ENCODE results near the gene ECHDC3. TPM values are rescaled to one million over a fixed set of nuclear protein-coding genes. Genes with fewer than 3 reads are reported as not detected.

ECHDC3 gene
- total RNA-seq, 5 donors from 2014 or later (not counting 1 experiment from before 2014, with no cell fraction given) = 0.62 to 2.7 (median 1.5) TPM

GRCh38 chr10:11758527-11759236 lies 16.5 kb downstream of the ECHDC3 start:
- Histone ChIP-seq H3K4me3 (ENCODE audit: control insufficient read depth in 1 of 2, extremely low read depth in 1 of 2, low read length in 1 of 2) (no peak overlapping the region), H3K9me3 (no peaks in the 10 kb centered on the region), H3K4me1 (ENCODE audit: control insufficient read depth in 1 of 2, extremely low read depth in 1 of 2, insufficient read depth in 2 of 2, low read length in 2 of 2) (peaks cover 0 to 3% of the 10 kb centered on the region in 2 experiments), H3K27me3 (replicated peaks in 1 of 2; ENCODE audit: control insufficient read depth in 2 of 2, extremely low read depth in 1 of 2, insufficient read depth in 2 of 2, low read length in 1 of 2) (peaks cover 0 to 13% of the 10 kb centered on the region in 2 experiments), H3K36me3 (ENCODE audit: control insufficient read depth in 2 of 2, extremely low read depth in 1 of 2, insufficient read depth in 1 of 2, low read length in 1 of 2) (no peaks in the 10 kb centered on the region), H3K27ac (ENCODE audit: low read length) (no peak overlapping the region)
- H3K4me3 Mint-ChIP-seq = no peak overlapping the region
- no peaks in the 10 kb centered on the region for H3K9me3 Mint-ChIP-seq
- H3K27ac Mint-ChIP-seq = no peak overlapping the region
- 95% methylated on average over 7 of the region's 13 CpGs for WGBS (ENCODE audit: insufficient coverage)
- H3K4me1 Mint-ChIP-seq = peaks cover 0 to 5% (median 4%) of the 10 kb centered on the region in 3 donors
- POLR2A ChIA-PET = no interaction called here
- H3K27me3 Mint-ChIP-seq = peaks cover 0 to 3% of the 10 kb centered on the region in 2 donors
- no peaks in the 10 kb centered on the region for H3K36me3 Mint-ChIP-seq
- no peak for DNase-seq
- ATAC-seq (replicated peaks in 1 of 4) = no peak
- CTCF ChIA-PET = interaction anchor here (0.8 to 2.9 kb wide), 8 partner anchors 11 to 247 kb away, joined by 3 to 25 read pairs (median 6); no protein-coding TSS in a partner anchor

- ATAC-seq (replicated peaks in 1 of 4) (no peak), DNase-seq (no peak)
- ChIA-PET POLR2A (interaction anchor here in 1 of 2 donors (0.6 kb wide), 1 partner anchor 119 kb away, joined by 7 read pairs; no protein-coding TSS in a partner anchor), CTCF (interaction anchor here (0.5 to 2.9 kb wide), 7 partner anchors 11 to 244 kb away, joined by 3 to 21 read pairs (median 5); no protein-coding TSS in a partner anchor)
- Histone ChIP-seq H3K36me3 (ENCODE audit: control insufficient read depth in 2 of 2, extremely low read depth in 1 of 2, insufficient read depth in 1 of 2, low read length in 1 of 2) (no peaks in the 10 kb centered on the region), H3K27ac (ENCODE audit: low read length) (no peak overlapping the region), H3K9me3 (no peaks in the 10 kb centered on the region), H3K27me3 (replicated peaks in 1 of 2; ENCODE audit: control insufficient read depth in 2 of 2, extremely low read depth in 1 of 2, insufficient read depth in 2 of 2, low read length in 1 of 2) (peaks cover 0 to 13% of the 10 kb centered on the region in 2 experiments), H3K4me1 (ENCODE audit: control insufficient read depth in 1 of 2, extremely low read depth in 1 of 2, insufficient read depth in 2 of 2, low read length in 2 of 2) (peaks cover 0 to 3% of the 10 kb centered on the region in 2 experiments), H3K4me3 (ENCODE audit: control insufficient read depth in 1 of 2, extremely low read depth in 1 of 2, low read length in 1 of 2) (no peak overlapping the region)
- Mint-ChIP-seq H3K4me1 (peaks cover 0 to 5% (median 4%) of the 10 kb centered on the region in 3 donors), H3K4me3 (no peak overlapping the region), H3K27me3 (peaks cover 0 to 3% of the 10 kb centered on the region in 2 donors), H3K27ac (no peak overlapping the region), H3K36me3 (no peaks in the 10 kb centered on the region), H3K9me3 (no peaks in the 10 kb centered on the region)
- WGBS (ENCODE audit: insufficient coverage) = no CpG with 5 or more reads among the region's 8 CpGs
These were observed 17.2 kb downstream of the ECHDC3 start for GRCh38 chr10:11759347-11759746.

- peaks cover 0 to 3% of the 10 kb centered on the region in 2 experiments for H3K4me1 ChIP-seq (ENCODE audit: control insufficient read depth in 1 of 2, extremely low read depth in 1 of 2, insufficient read depth in 2 of 2, low read length in 2 of 2)
- ChIA-PET CTCF (interaction anchor here in 1 of 2 donors (0.6 kb wide), 2 partner anchors 33 to 294 kb away, joined by 3 to 4 read pairs; no protein-coding TSS in a partner anchor), POLR2A (no interaction called here)
- H3K4me3 ChIP-seq (ENCODE audit: control insufficient read depth in 1 of 2, extremely low read depth in 1 of 2, low read length in 1 of 2) = no peak overlapping the region
- ATAC-seq (replicated peaks in 1 of 4) = no peak
- Mint-ChIP-seq H3K9me3 (no peaks in the 10 kb centered on the region), H3K27me3 (peaks cover 0 to 3% of the 10 kb centered on the region in 2 donors), H3K4me1 (peaks cover 0 to 5% (median 4%) of the 10 kb centered on the region in 3 donors), H3K4me3 (no peak overlapping the region), H3K27ac (no peak overlapping the region), H3K36me3 (no peaks in the 10 kb centered on the region)
- 80% methylated on average over 7 of the region's 8 CpGs for whole genome bisulfite sequencing (ENCODE audit: insufficient coverage)
- no peak for DNase-seq
- no peak overlapping the region for H3K27ac ChIP-seq (ENCODE audit: low read length)
- H3K9me3 ChIP-seq = no peaks in the 10 kb centered on the region
- no peaks in the 10 kb centered on the region for H3K36me3 ChIP-seq (ENCODE audit: control insufficient read depth in 2 of 2, extremely low read depth in 1 of 2, insufficient read depth in 1 of 2, low read length in 1 of 2)
- peaks cover 0 to 13% of the 10 kb centered on the region in 2 experiments for H3K27me3 ChIP-seq (replicated peaks in 1 of 2; ENCODE audit: control insufficient read depth in 2 of 2, extremely low read depth in 1 of 2, insufficient read depth in 2 of 2, low read length in 1 of 2)
These were observed 18.0 kb downstream of the ECHDC3 start for GRCh38 chr10:11760151-11760550.

GRCh38 chr10:11760861-11761260 lies 18.7 kb downstream of the ECHDC3 start:
- ChIA-PET CTCF (interaction anchor here (0.6 kb wide), 2 partner anchors 34 to 400 kb away, joined by 3 to 4 read pairs; no protein-coding TSS in a partner anchor), POLR2A (no interaction called here)

GRCh38 chr10:11761431-11761830 lies 19.2 kb downstream of the ECHDC3 start:
- Histone ChIP-seq H3K27ac (ENCODE audit: low read length) (no peak overlapping the region), H3K4me3 (ENCODE audit: control insufficient read depth in 1 of 2, extremely low read depth in 1 of 2, low read length in 1 of 2) (no peak overlapping the region), H3K36me3 (ENCODE audit: control insufficient read depth in 2 of 2, extremely low read depth in 1 of 2, insufficient read depth in 1 of 2, low read length in 1 of 2) (no peaks in the 10 kb centered on the region), H3K9me3 (no peaks in the 10 kb centered on the region), H3K4me1 (ENCODE audit: control insufficient read depth in 1 of 2, extremely low read depth in 1 of 2, insufficient read depth in 2 of 2, low read length in 2 of 2) (peaks cover 0 to 3% of the 10 kb centered on the region in 2 experiments), H3K27me3 (replicated peaks in 1 of 2; ENCODE audit: control insufficient read depth in 2 of 2, extremely low read depth in 1 of 2, insufficient read depth in 2 of 2, low read length in 1 of 2) (peaks cover 0 to 13% of the 10 kb centered on the region in 2 experiments)
- H3K27me3 Mint-ChIP-seq = peaks cover 0 to 3% of the 10 kb centered on the region in 2 donors
- H3K27ac Mint-ChIP-seq = no peak overlapping the region
- peaks cover 0 to 5% (median 4%) of the 10 kb centered on the region in 3 donors for H3K4me1 Mint-ChIP-seq
- POLR2A ChIA-PET = no interaction called here
- 89% methylated on average over 6 of the region's 6 CpGs for WGBS (ENCODE audit: insufficient coverage)
- CTCF ChIA-PET = no interaction called here
- DNase-seq = no peak
- H3K36me3 Mint-ChIP-seq = no peaks in the 10 kb centered on the region
- H3K4me3 Mint-ChIP-seq = no peak overlapping the region
- H3K9me3 Mint-ChIP-seq = no peaks in the 10 kb centered on the region
- ATAC-seq (replicated peaks in 1 of 4) = no peak

More at GRCh38 chr10:11760861-11761260, 18.7 kb downstream of the ECHDC3 start:
- Mint-ChIP-seq H3K27me3 (peaks cover 0 to 3% of the 10 kb centered on the region in 2 donors), H3K9me3 (no peaks in the 10 kb centered on the region), H3K4me3 (no peak overlapping the region), H3K4me1 (peaks cover 0 to 5% (median 4%) of the 10 kb centered on the region in 3 donors), H3K36me3 (no peaks in the 10 kb centered on the region), H3K27ac (no peak overlapping the region)
- 64% methylated on average over 5 of the region's 7 CpGs for WGBS (ENCODE audit: insufficient coverage)
- Histone ChIP-seq H3K4me1 (ENCODE audit: control insufficient read depth in 1 of 2, extremely low read depth in 1 of 2, insufficient read depth in 2 of 2, low read length in 2 of 2) (peaks cover 0 to 3% of the 10 kb centered on the region in 2 experiments), H3K36me3 (ENCODE audit: control insufficient read depth in 2 of 2, extremely low read depth in 1 of 2, insufficient read depth in 1 of 2, low read length in 1 of 2) (no peaks in the 10 kb centered on the region), H3K9me3 (no peaks in the 10 kb centered on the region), H3K27ac (ENCODE audit: low read length) (no peak overlapping the region), H3K4me3 (ENCODE audit: control insufficient read depth in 1 of 2, extremely low read depth in 1 of 2, low read length in 1 of 2) (no peak overlapping the region), H3K27me3 (replicated peaks in 1 of 2; ENCODE audit: control insufficient read depth in 2 of 2, extremely low read depth in 1 of 2, insufficient read depth in 2 of 2, low read length in 1 of 2) (peaks cover 0 to 13% of the 10 kb centered on the region in 2 experiments)
- no peak for DNase-seq
- no peak for ATAC-seq (replicated peaks in 1 of 4)

- POLR2A ChIA-PET = no interaction called here
- Histone ChIP-seq H3K27me3 (replicated peaks in 1 of 2; ENCODE audit: control insufficient read depth in 2 of 2, extremely low read depth in 1 of 2, insufficient read depth in 2 of 2, low read length in 1 of 2) (peaks cover 0 to 14% of the 10 kb centered on the region in 2 experiments), H3K4me3 (ENCODE audit: control insufficient read depth in 1 of 2, extremely low read depth in 1 of 2, low read length in 1 of 2) (no peak overlapping the region), H3K27ac (ENCODE audit: low read length) (no peak overlapping the region), H3K36me3 (ENCODE audit: control insufficient read depth in 2 of 2, extremely low read depth in 1 of 2, insufficient read depth in 1 of 2, low read length in 1 of 2) (no peaks in the 10 kb centered on the region), H3K4me1 (ENCODE audit: control insufficient read depth in 1 of 2, extremely low read depth in 1 of 2, insufficient read depth in 2 of 2, low read length in 2 of 2) (no peaks in the 10 kb centered on the region), H3K9me3 (no peaks in the 10 kb centered on the region)
- DNase-seq (no peak), ATAC-seq (replicated peaks in 1 of 4) (no peak)
- 79% methylated on average over 24 of the region's 32 CpGs for WGBS (ENCODE audit: insufficient coverage)
- H3K27me3 Mint-ChIP-seq = peaks cover 0 to 3% of the 10 kb centered on the region in 2 donors
- no peak overlapping the region for H3K4me3 Mint-ChIP-seq
- CTCF ChIA-PET = no interaction called here
- no peaks in the 10 kb centered on the region for H3K36me3 Mint-ChIP-seq
- H3K27ac Mint-ChIP-seq = no peak overlapping the region
- peaks cover 0 to 2% (median 1%) of the 10 kb centered on the region in 3 donors for H3K4me1 Mint-ChIP-seq
- no peaks in the 10 kb centered on the region for H3K9me3 Mint-ChIP-seq
These were observed 20.7 kb downstream of the ECHDC3 start for GRCh38 chr10:11762706-11763500.
